HG03354 (cell line): ENCODE measurements around the gene HMGCS1.
A peak's percentile ranks its signal among the peaks of the same experiment; 100 is the strongest.
"Not testable (repeated sequence)": the region's sequence is repeated elsewhere in the genome, so short reads cannot be mapped to it uniquely, and the experiment has no call there.

ENCODE experiments used
- ATAC-seq: cut with Tn5 transposase; IDR thresholded peaks from one replicate; pipeline ENCODE4 v1.9.1; 2021; ENCODE audit warnings: mild to moderate bottlenecking; ENCODE audit not compliant: unreplicated experiment, poor library complexity, severe bottlenecking

The HMGCS1 gene

GRCh38 chr5:43281840-43282658 lies 31.2 kb downstream of the HMGCS1 start:
- ATAC-seq: no peak

DNA sequence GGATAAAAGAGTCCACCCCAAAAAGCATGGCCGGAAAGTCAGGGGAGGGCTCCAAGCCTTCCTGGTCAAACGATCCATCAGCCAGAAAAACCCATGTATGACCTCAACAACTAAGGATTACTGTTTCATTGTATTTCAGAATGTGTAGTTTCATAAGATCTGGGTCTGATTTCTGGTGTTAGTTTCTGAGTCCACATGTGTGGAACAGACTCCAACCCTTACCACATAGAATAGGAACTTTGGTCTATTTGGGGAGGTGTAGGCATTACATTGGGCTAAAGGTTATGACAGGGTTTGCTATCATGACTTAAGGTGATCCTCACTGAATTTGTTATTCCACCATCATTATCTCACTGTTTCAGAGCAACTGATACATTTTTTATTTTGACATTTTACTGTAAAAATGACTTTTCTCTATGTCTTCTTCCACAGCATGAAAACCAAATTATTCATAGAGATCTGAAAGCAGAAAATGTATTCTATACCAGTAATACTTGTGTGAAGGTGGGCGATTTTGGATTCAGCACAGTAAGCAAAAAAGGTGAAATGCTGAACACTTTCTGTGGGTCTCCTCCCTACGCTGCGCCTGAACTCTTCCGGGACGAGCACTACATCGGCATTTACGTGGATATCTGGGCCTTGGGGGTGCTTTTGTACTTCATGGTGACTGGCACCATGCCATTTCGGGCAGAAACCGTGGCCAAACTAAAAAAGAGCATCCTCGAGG lies 33.5 kb downstream of the HMGCS1 start:
- ATAC-seq: no peak

- no peak for ATAC-seq
Observed at GRCh38 chr5:43275391-43275790, 37.8 kb downstream of the HMGCS1 start.

DNA sequence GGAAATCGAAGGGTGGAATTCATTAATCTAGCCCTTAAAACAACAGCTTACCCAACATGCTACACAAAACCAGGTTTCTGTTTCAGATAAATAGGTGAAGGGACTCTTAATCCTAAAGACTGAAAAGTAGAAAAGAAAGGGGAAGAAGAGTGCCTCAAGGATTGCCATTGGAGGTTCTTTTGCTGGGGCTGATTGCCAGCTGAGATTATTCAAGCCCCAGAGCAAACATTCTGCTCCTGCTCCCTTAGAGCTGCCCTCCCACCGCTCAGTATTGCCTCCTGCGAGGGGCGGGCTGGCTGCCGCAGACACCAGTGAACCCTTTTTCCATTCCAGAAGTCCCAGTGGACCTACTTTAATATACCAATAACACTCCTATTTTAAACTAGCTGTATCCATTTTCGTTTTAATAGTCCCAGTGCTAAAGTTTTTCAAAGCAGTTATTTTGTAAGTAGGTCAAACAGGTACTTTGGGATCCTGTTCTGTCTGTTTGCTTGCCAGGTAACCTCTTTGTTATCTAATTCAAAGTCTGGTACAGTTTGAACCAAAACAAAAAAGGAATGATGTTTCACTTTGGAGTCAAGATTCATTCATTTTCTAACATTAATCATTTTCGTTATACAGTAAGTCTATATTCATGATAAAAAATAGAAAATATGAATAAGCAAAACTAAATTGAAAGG lies 38.6 kb downstream of the HMGCS1 start:
- ATAC-seq: no peak

- ATAC-seq: no peak
Observed at GRCh38 chr5:43273552-43273951, 39.7 kb downstream of the HMGCS1 start.

GRCh38 chr5:43270645-43271044 lies 42.6 kb downstream of the HMGCS1 start:
- no peak for ATAC-seq

DNA sequence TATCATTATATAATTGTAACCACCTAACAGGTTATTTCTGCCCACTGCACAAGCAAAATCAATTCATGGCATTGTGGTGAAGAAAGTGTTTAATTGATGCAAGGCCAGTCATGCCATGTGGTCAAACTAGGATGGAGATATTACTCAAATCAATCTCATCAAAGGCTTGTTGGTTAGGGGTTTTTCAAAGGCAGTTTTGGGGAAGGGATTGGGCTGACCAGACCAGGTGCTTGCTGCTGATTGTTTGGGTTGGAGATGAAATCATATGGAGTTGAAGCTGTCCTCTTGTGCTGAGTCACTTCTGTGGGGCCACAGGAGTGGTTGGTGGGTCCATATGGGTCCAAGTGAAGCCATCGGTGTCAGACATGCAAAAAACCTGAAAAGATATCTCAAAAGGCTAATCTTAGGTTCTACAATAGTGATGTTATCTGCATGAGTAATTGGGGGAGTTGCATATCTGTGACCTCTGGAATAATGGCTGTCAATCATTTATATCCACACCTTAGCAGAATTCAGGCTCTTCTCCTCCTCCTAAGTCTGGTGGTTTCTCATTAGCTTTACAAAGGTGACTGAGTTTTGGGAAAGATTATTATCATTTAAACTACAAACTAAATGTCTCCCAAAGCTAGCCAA lies 44.9 kb downstream of the HMGCS1 start:
- ATAC-seq: peak; percentile 89

GRCh38 chr5:43262269-43262668 lies 50.9 kb downstream of the HMGCS1 start:
- ATAC-seq: not testable (repeated sequence)

- ATAC-seq: no peak
Observed at GRCh38 chr5:43258116-43258515, 55.1 kb downstream of the HMGCS1 start.

DNA sequence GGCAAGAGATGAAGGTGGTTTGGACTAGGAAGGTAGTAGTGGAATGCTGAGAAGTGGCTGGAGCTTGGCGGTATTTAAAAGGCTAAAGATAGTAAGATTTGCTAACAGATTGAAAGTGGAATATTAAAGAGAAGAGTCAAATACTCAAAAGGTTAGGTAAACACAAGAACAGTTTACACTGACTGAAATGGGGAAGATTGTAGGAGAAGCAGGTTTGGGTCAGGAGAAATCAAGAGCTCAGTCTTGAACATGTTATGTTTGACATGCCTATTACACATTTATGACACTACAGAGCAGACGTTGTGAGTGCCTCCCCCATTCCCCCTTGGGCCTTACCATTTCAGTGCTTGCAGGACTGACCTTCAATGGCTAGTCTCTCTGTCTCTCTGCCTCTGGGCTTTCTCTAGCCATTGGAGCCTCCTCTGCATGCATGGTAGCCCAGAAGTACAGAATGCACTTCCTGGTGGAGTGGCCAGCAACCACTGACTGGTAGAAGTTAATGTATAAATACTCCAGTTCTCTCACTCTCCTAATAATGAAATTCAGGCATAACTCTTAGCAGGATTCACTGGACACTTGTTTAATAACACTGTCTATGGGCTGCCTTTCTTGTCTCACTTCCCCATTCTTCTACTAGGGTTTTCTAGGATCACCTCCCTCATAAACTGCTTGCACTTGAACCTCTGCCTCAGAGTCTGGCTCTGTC lies 56.8 kb downstream of the HMGCS1 start:
- ATAC-seq: peak; percentile 69

DNA sequence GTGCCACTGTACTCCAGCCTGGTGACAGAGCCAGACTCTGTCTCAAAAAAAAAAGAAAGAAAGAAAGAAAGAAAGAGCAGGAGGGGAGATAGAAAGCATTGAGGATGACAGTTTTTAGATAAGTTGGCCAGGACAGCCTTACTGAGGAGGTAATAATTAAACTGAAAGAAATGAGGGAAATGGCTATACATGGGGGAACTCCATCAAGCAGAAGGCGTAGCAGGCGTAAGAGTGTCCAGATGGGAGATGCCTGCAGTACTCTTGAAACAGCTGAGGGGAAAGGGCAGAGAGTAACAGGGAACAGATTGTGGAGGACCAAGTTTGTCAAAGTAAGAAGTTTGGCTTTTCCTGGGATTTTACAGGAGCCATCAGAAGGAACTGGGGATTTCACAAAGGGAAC lies 57.5 kb downstream of the HMGCS1 start:
- peak; percentile 61 for ATAC-seq

DNA sequence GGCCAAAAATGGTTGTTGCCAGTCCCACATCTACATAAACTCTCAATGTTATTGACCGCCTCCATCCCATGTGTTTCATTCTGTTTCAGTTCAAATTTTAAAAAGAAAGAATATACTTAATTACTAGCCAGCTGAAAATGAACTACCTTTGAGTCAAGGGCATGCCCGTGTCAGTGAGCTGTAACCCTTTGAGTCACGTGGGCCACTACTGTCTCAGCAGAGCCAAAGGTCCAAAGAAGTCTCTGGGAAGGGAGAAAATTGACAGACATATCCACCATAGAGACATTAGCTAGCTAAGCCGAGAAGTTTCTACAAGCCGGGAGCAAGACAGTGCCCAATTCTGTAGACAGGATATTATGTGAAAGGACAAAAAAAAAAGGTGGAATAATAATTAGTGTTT lies 61.5 kb downstream of the HMGCS1 start:
- ATAC-seq: no peak

DNA sequence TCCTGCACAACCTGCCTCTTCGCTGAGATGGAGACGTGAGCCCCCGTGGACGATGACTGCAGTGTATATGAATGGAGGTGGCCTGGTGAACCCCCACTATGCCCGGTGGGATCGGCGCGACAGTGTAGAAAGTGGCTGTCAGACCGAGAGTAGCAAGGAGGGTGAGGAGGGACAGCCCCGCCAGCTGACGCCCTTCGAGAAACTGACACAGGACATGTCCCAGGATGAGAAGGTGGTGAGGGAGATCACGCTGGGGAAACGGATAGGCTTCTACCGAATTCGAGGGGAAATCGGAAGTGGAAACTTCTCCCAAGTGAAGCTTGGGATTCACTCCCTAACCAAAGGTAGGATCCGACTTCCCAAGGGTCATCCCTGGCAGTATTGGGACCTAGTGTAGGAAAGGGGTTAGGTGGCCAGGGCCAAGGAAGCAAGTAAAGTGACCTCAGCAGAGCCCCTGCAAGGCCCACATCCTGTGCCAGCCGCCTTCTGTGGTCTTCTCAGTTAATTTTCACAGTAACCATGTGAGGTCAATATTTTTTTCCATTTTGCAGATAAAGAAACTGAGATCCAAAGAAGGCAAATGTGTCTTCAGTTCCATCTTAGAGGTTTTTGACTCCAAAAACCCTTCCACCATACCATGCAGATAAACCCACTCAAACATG lies 67.4 kb downstream of the HMGCS1 start:
- ATAC-seq: peak; percentile 19

GRCh38 chr5:43244823-43245565 lies 68.2 kb downstream of the HMGCS1 start:
- ATAC-seq: peak; percentile 86

- no peak for ATAC-seq
Observed at GRCh38 chr5:43243270-43243669, 69.9 kb downstream of the HMGCS1 start.

DNA sequence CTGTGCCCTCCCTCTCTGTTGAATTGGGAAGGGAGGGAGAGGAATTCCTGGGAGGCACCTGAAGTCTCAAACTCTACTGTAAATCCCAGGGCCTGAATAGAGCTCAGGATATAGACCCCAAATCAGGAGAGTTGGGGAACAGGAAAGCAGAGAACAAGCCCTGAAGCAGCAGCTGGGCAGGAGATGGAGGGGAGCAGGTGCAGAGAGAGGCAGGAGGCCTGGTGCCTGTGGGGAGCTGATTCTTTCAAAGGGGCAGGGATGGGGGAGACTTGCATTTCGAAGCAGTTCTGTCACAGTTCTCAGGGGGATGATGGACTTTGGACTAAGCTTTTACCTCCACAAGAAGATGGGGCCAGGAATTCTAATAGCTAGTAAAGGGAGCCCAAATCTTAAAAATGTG lies 71.0 kb downstream of the HMGCS1 start:
- ATAC-seq: no peak
